ENCODE results near the gene USP7. TPM values are rescaled to one million over a fixed set of nuclear protein-coding genes. Genes with fewer than 3 reads are reported as not detected.

Gene USP7
- total RNA-seq, 4 donors from 2014 or later, result 57.9 to 93.6 (median 85.5) TPM

GRCh38 chr16:8901320-8901861, 62.3 kb downstream of the USP7 start:
- no peaks in the 10 kb centered on the region for H3K4me1 ChIP-seq
- H3K36me3 ChIP-seq, result peaks cover 81 to 98% of the 10 kb centered on the region in 2 donors
- intact Hi-C loops (cut with DNase I), result no loop called here

GRCh38 chr16:8900343-8900742, 63.4 kb downstream of the USP7 start:
- H3K4me3 ChIP-seq (replicated peaks in 1 of 3), result no peak overlapping the region
- H3K36me3 ChIP-seq, result peaks cover 84 to 98% of the 10 kb centered on the region in 2 donors
- H3K9me3 ChIP-seq, result no peaks in the 10 kb centered on the region
- TF ChIP-seq CTCF (IDR thresholded peaks at IDR 0.05) (no peak), POLR2A (IDR thresholded peaks at IDR 0.05) (no peak)
- H3K4me1 ChIP-seq, result no peaks in the 10 kb centered on the region
- WGBS, 2 donors, result 89% methylated on average over 5 of the region's 5 CpGs
- no peak for DNase-seq
- intact Hi-C loops (cut with DNase I), result no loop called here
- H3K27ac ChIP-seq, result no peak overlapping the region
- no peaks in the 10 kb centered on the region for H3K27me3 ChIP-seq

More at GRCh38 chr16:8901320-8901861, 62.3 kb downstream of the USP7 start:
- no peak for TF ChIP-seq CTCF (IDR thresholded peaks at IDR 0.05)
- TF ChIP-seq POLR2A (IDR thresholded peaks at IDR 0.05), result no peak
- Histone ChIP-seq H3K4me3 (replicated peaks in 1 of 3) (no peak overlapping the region), H3K27ac (no peak overlapping the region), H3K9me3 (no peaks in the 10 kb centered on the region), H3K27me3 (no peaks in the 10 kb centered on the region)
- no peak for DNase-seq
- 81% methylated on average over 7 to 13 of the region's 13 CpGs for WGBS, 2 donors

GRCh38 chr16:8899709-8900317, 63.9 kb downstream of the USP7 start:
- no peak for DNase-seq
- H3K27me3 ChIP-seq, result no peaks in the 10 kb centered on the region
- H3K9me3 ChIP-seq, result no peaks in the 10 kb centered on the region
- no peaks in the 10 kb centered on the region for H3K4me1 ChIP-seq
- intact Hi-C loops (cut with DNase I), result no loop called here
- TF ChIP-seq CTCF (IDR thresholded peaks at IDR 0.05) (no peak), POLR2A (IDR thresholded peaks at IDR 0.05) (no peak)
- H3K4me3 ChIP-seq (replicated peaks in 1 of 3), result no peak overlapping the region
- H3K27ac ChIP-seq, result no peak overlapping the region
- 94% methylated on average over 9 of the region's 9 CpGs for WGBS, 2 donors
- H3K36me3 ChIP-seq, result peaks cover 89 to 98% of the 10 kb centered on the region in 2 donors

GRCh38 chr16:8898660-8899318, 64.9 kb downstream of the USP7 start:
- H3K27me3 ChIP-seq, result no peaks in the 10 kb centered on the region
- intact Hi-C loops (cut with DNase I), result no loop called here
- H3K4me1 ChIP-seq, result no peaks in the 10 kb centered on the region
- no peaks in the 10 kb centered on the region for H3K9me3 ChIP-seq
- H3K4me3 ChIP-seq (replicated peaks in 1 of 3), result no peak overlapping the region
- H3K27ac ChIP-seq, result no peak overlapping the region
- H3K36me3 ChIP-seq, result peaks cover 94 to 98% of the 10 kb centered on the region in 2 donors
- DNase-seq, result no peak
- TF ChIP-seq CTCF (IDR thresholded peaks at IDR 0.05), result no peak
- no peak for TF ChIP-seq POLR2A (IDR thresholded peaks at IDR 0.05)
- WGBS, 2 donors, result 78 to 86% methylated on average over 3 of the region's 3 CpGs
